Adipocyte (in vitro differentiated cells): Measurements from ENCODE around the gene EGFR.
"Not testable (repeated sequence)": the region's sequence is repeated elsewhere in the genome, so short reads cannot be mapped to it uniquely, and the experiment has no call there.

Experiments
- DNase-seq: peaks from one replicate; pipeline ENCODE4 v3.0.0-alpha.2; 2015; ENCODE audit warnings: low read depth
- H3K27me3 ChIP-seq: replicated peaks from 2 replicates; pipeline ENCODE4 v1.7.0; 2013; ENCODE audit warnings: mild to moderate bottlenecking, low read length, moderate library complexity; ENCODE audit not compliant: control insufficient read depth, insufficient read depth
- H3K36me3 ChIP-seq: 2 replicates; pipeline ENCODE4 v1.7.0; 2013; ENCODE audit warnings: low read length, mild to moderate bottlenecking, moderate library complexity; ENCODE audit not compliant: control insufficient read depth, insufficient read depth, severe bottlenecking
- H3K4me1 ChIP-seq: 2 replicates; pipeline ENCODE4 v1.7.0; 2013; ENCODE audit warnings: mild to moderate bottlenecking, low read length, moderate library complexity; ENCODE audit not compliant: control insufficient read depth, insufficient read depth
- H3K4me3 ChIP-seq: 2 replicates; pipeline ENCODE4 v1.7.0; 2013; ENCODE audit warnings: mild to moderate bottlenecking, low read length, moderate library complexity
- H3K9ac ChIP-seq: 2 replicates; pipeline ENCODE4 v1.7.0; 2013; ENCODE audit warnings: mild to moderate bottlenecking, low read length, moderate library complexity
- H3K9me3 ChIP-seq: 2 replicates; pipeline ENCODE4 v1.7.0; 2013; ENCODE audit warnings: mild to moderate bottlenecking, low read length, moderate library complexity; ENCODE audit not compliant: control insufficient read depth

The EGFR gene

GRCh38 chr7:55157764-55158105 lies 138.9 kb downstream of the EGFR start:
- Histone ChIP-seq H3K27me3 (no peaks in the 10 kb centered on the region), H3K9me3 (no peaks in the 10 kb centered on the region), H3K4me1 (no peaks in the 10 kb centered on the region), H3K4me3 (no peak overlapping the region), H3K9ac (no peak overlapping the region), H3K36me3 (peaks cover 93% of the 10 kb centered on the region)
- no peak for DNase-seq

GRCh38 chr7:55158541-55159382 lies 139.9 kb downstream of the EGFR start:
- no peak overlapping the region for H3K4me3 ChIP-seq
- peaks cover 93% of the 10 kb centered on the region for H3K36me3 ChIP-seq
- H3K4me1 ChIP-seq = no peaks in the 10 kb centered on the region
- no peak overlapping the region for H3K9ac ChIP-seq
- peak; percentile 59 for DNase-seq
- no peaks in the 10 kb centered on the region for H3K9me3 ChIP-seq
- H3K27me3 ChIP-seq = no peaks in the 10 kb centered on the region

- Histone ChIP-seq H3K9me3 (no peaks in the 10 kb centered on the region), H3K4me1 (no peaks in the 10 kb centered on the region), H3K36me3 (peaks cover 96% of the 10 kb centered on the region), H3K4me3 (no peak overlapping the region), H3K27me3 (no peaks in the 10 kb centered on the region), H3K9ac (no peak overlapping the region)
- DNase-seq = peak; percentile 39
Measured at GRCh38 chr7:55160539-55160938, 141.7 kb downstream of the EGFR start.

DNA sequence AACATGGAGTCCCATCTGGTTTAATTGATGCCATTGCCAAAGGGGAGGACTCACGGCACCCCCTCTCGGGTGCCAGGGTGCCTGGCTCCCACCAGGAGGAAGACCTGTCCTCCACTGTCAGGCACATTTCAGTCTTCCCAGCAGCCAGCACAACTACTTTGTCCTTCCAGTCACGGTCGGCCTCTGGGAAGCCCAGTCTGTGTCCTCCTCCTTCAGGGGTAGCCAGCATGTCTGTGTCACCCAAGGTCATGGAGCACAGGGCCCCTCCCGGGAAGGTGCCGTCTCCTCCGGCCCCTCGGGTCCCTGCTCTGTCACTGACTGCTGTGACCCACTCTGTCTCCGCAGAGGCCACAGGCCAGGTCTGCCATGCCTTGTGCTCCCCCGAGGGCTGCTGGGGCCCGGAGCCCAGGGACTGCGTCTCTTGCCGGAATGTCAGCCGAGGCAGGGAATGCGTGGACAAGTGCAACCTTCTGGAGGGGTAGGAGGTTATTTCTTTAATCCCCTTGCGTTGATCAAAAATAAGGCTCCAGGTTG lies 142.4 kb downstream of the EGFR start:
- no peak for DNase-seq
- Histone ChIP-seq H3K9ac (no peak overlapping the region), H3K4me3 (no peak overlapping the region), H3K9me3 (no peaks in the 10 kb centered on the region), H3K27me3 (no peaks in the 10 kb centered on the region), H3K4me1 (no peaks in the 10 kb centered on the region), H3K36me3 (peaks cover 96% of the 10 kb centered on the region)

- no peak for DNase-seq
- H3K36me3 ChIP-seq = peaks cover 91% of the 10 kb centered on the region
- no peak overlapping the region for H3K9ac ChIP-seq
- H3K4me1 ChIP-seq = no peaks in the 10 kb centered on the region
- no peak overlapping the region for H3K4me3 ChIP-seq
- no peaks in the 10 kb centered on the region for H3K27me3 ChIP-seq
- no peaks in the 10 kb centered on the region for H3K9me3 ChIP-seq
Measured at GRCh38 chr7:55162476-55162875, 143.7 kb downstream of the EGFR start.

DNA sequence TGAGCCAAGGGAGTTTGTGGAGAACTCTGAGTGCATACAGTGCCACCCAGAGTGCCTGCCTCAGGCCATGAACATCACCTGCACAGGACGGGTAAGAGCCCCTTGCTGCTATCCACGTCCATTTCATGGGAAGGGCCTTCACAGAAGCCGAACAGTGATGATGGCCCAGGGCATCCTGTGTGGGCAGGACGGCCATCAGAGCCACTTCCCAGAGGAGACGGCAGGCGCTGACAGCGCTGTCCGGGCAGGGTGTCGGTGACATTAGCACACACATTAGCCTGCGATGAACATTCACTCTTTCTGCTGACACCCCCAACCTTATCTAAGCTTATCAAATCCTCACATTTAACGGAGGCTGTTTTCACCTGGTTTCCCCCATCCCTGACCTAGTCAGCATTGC lies 144.9 kb downstream of the EGFR start:
- H3K27me3 ChIP-seq = no peaks in the 10 kb centered on the region
- H3K36me3 ChIP-seq = peaks cover 86% of the 10 kb centered on the region
- H3K4me3 ChIP-seq = no peak overlapping the region
- H3K9me3 ChIP-seq = no peaks in the 10 kb centered on the region
- DNase-seq = no peak
- H3K9ac ChIP-seq = no peak overlapping the region
- no peaks in the 10 kb centered on the region for H3K4me1 ChIP-seq

DNA sequence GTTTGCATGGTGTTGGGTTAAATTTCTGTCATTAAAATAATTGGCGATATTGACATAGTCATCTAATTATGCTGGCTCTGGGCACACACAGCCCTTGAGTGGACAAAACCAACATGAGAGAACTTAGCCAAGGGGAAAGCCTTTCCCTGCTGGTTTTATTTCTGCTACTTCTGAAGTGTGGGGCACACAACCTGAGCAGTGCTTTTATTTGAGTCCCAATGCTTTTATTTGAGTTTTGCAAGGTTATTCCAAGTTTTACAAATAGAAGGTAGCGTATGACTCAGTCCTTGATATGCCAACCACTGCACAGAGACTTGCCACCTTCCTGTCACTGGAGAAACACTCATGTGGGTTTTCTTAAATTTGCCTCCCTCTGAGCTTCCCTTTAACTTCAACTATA lies 145.7 kb downstream of the EGFR start:
- peaks cover 84% of the 10 kb centered on the region for H3K36me3 ChIP-seq
- no peaks in the 10 kb centered on the region for H3K27me3 ChIP-seq
- no peaks in the 10 kb centered on the region for H3K4me1 ChIP-seq
- no peak overlapping the region for H3K9ac ChIP-seq
- no peaks in the 10 kb centered on the region for H3K9me3 ChIP-seq
- no peak for DNase-seq
- H3K4me3 ChIP-seq = no peak overlapping the region

DNA sequence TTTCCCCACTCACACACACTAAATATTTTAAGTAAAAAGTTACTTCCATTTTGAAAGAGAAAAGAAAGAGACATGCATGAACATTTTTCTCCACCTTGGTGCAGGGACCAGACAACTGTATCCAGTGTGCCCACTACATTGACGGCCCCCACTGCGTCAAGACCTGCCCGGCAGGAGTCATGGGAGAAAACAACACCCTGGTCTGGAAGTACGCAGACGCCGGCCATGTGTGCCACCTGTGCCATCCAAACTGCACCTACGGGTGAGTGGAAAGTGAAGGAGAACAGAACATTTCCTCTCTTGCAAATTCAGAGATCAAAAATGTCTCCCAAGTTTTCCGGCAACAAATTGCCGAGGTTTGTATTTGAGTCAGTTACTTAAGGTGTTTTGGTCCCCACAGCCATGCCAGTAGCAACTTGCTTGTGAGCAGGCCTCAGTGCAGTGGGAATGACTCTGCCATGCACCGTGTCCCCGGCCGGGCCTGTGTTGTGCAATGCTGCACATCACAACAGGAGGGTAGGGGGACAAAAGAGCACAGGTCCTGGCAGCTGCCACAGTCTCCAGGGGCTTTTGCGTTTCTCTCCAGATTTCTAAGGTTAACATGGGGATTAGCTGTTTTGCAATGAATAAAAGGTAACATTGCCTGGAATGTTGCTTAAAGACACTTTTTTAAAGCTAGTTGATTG lies 146.5 kb downstream of the EGFR start:
- no peak overlapping the region for H3K9ac ChIP-seq
- DNase-seq = no peak
- no peak overlapping the region for H3K4me3 ChIP-seq
- no peaks in the 10 kb centered on the region for H3K27me3 ChIP-seq
- no peaks in the 10 kb centered on the region for H3K9me3 ChIP-seq
- peaks cover 84% of the 10 kb centered on the region for H3K36me3 ChIP-seq
- H3K4me1 ChIP-seq = no peaks in the 10 kb centered on the region

DNA sequence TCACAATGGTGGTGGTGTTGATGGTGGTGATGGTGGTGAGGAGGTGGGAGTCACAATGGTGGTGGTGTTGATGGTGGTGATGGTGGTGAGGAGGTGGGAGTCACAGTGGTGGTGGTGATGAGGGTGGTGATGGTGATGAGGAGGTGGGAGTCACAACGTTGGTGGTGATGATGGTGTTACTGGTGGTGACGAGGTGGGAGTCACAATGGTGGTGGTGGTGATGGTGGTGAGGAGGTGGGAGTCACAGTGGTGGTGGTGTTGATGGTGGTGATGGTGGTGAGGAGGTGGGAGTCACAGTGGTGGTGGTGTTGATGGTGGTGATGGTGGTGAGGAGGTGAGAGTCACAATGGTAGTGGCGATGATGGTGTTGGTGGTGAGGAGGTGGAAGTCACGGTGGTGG lies 148.5 kb downstream of the EGFR start:
- not testable (repeated sequence) for H3K4me1 ChIP-seq, DNase-seq, H3K9me3 ChIP-seq, H3K9ac ChIP-seq, H3K4me3 ChIP-seq, H3K27me3 ChIP-seq
- peaks cover 88% of the 10 kb centered on the region for H3K36me3 ChIP-seq

- DNase-seq = no peak
- no peaks in the 10 kb centered on the region for H3K27me3 ChIP-seq
- H3K4me1 ChIP-seq = peaks cover 9% of the 10 kb centered on the region
- peaks cover 88% of the 10 kb centered on the region for H3K36me3 ChIP-seq
- H3K4me3 ChIP-seq = no peak overlapping the region
- no peak overlapping the region for H3K9ac ChIP-seq
- H3K9me3 ChIP-seq = no peaks in the 10 kb centered on the region
Measured at GRCh38 chr7:55170335-55171069, 151.7 kb downstream of the EGFR start.

DNA sequence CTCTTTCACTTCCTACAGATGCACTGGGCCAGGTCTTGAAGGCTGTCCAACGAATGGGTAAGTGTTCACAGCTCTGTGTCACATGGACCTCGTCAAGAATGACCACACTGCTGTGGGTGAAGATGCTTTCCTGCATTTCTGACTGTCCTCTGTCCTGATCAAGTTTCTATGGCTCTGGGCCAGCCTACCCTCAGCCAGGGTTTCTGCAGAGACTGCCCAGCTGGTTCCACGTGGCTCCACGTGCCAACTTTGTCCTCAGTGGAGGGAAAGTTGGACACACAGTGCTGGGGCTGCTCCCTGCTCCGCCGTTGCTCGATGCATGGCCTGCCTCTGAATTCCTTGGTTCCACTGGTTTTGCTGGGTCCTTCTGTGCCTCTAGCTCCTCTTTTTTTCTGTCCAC lies 152.3 kb downstream of the EGFR start:
- Histone ChIP-seq H3K4me1 (peaks cover 12% of the 10 kb centered on the region), H3K4me3 (no peak overlapping the region), H3K27me3 (no peaks in the 10 kb centered on the region), H3K9me3 (no peaks in the 10 kb centered on the region), H3K36me3 (peaks cover 86% of the 10 kb centered on the region), H3K9ac (no peak overlapping the region)
- no peak for DNase-seq
